Posterior cingulate gyrus (tissue), 11 donors: ENCODE measurements around the gene GNPTG.

Experiments used
- DNase-seq, 10 donors: peaks; one replicate each; pipeline versions ENCODE4 v3.0.0 to v3.0.0-alpha.2; 2020 to 2021; ENCODE audit warnings: mixed read lengths in 3 of 10
- intact Hi-C: fragments of 100-400 bp; cut with DNase I; formaldehyde crosslinking; loops from one replicate; pipeline ENCODE4 v1.15.1; 2023

The GNPTG gene

DNA sequence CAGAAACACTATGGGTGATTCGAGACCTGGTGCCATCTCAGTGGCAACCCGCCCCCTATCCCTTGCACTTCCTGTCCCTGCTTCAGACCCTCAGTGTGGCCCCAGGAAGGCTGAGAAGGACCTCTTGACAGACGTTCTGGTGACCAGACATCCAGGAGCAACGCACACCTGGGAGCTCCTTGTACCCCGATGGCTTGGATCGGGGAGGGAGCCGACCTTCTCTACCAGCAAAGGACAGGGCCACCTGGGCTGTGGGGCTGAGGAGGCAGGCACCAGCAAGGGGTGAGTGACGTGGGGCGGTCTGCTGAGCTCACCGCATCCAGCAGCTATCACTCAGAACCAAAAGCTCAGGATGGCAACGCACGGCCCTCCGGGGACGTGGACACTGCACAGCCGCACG, 35.6 kb downstream of the GNPTG start:
- no peak for DNase-seq
- intact Hi-C loops: no loop called here

GRCh38 chr16:1389762-1390161, 38.0 kb downstream of the GNPTG start:
- intact Hi-C loops: no loop called here
- DNase-seq: no peak

- no peak for DNase-seq
Measured at GRCh38 chr16:1390239-1390779, 38.6 kb downstream of the GNPTG start.

DNA sequence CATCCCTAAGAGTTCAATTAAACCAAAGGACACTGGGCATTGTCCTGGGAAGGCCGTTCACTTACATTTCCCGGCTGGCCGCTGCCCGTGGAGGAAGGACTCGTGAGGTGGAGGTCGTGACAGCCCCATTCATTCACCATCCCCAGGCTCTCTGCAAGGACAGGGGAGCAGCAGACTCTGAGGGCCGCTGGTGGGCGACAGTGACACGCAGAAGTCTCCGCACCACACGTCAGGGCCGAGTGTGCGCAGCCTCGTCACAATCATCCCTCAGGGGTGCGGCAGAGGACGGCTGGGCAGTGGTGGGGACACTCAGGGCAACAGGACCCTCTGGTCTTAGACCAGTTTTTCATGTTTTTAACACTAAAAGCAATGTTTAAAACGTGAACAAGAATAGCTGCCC, 41.1 kb downstream of the GNPTG start:
- intact Hi-C loops: no loop called here

More at GRCh38 chr16:1390239-1390779, 38.6 kb downstream of the GNPTG start:
- intact Hi-C loops: no loop called here

GRCh38 chr16:1393613-1394176, 42.0 kb downstream of the GNPTG start:
- DNase-seq: no peak
- intact Hi-C loops: no loop called here

More for the DNA sequence above, 41.1 kb downstream of the GNPTG start:
- no peak for DNase-seq

DNA sequence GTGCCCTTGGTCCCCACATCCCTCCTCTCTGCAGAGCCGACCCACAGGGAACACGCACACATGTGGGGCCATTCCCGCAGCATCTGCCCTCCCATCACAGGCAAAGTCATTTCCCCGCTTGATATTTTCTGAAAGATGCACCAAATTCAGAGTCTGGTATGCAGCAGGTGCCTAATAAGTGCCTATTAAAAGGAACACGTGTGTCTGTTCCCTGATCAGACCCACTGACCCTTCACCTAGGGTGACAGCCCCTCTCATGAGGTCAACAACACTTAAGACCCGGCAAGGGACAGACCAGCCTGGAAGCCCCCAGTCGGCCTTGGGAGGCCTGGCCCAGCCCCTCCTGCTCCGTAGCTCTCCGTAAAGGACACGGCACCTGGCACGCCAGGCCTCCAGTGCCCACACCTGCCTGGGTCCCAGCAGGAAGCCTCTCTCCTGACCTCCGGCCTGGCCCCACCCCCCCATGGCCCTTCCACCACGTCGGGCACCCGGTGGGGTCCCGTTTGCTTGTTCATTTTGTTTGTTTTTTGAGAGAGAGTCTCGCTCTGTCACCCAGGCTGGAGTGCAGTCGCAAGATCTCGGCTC, 42.7 kb downstream of the GNPTG start:
- intact Hi-C loops: no loop called here
- DNase-seq: no peak

GRCh38 chr16:1395444-1396031, 43.8 kb downstream of the GNPTG start:
- intact Hi-C loops: no loop called here
- no peak for DNase-seq

GRCh38 chr16:1397779-1398178, 46.0 kb downstream of the GNPTG start:
- no peak for DNase-seq
- intact Hi-C loops: no loop called here

DNA sequence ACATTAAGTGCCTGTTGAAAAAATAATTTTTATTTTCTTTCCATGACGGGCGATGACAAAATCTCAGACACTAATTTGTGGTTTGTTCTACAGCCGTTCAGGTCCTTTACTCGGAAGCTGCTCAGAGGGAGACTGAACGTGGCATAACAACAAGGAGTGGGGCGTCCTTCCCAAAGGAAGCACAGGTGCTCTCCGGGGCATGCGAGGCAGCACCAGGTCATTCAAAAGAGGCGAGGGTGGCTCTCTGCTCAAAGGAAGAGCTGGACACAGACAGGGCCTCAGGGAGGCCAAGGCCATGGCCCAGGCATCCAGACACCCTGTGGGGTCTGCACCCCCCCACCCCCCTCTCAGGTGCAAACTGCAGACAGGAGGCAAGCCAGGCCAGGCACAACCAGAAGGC, 46.6 kb downstream of the GNPTG start:
- DNase-seq: no peak
- intact Hi-C loops: no loop called here

- intact Hi-C loops: no loop called here
- DNase-seq: no peak
Measured at GRCh38 chr16:1398826-1399581, 47.3 kb downstream of the GNPTG start.

- DNase-seq: no peak
- intact Hi-C loops: loop anchor here (10.0 kb wide), 1 partner anchor 96 kb away; the partner anchor contains the start of gene UBE2I
Measured at GRCh38 chr16:1401061-1401757, 49.5 kb downstream of the GNPTG start.

DNA sequence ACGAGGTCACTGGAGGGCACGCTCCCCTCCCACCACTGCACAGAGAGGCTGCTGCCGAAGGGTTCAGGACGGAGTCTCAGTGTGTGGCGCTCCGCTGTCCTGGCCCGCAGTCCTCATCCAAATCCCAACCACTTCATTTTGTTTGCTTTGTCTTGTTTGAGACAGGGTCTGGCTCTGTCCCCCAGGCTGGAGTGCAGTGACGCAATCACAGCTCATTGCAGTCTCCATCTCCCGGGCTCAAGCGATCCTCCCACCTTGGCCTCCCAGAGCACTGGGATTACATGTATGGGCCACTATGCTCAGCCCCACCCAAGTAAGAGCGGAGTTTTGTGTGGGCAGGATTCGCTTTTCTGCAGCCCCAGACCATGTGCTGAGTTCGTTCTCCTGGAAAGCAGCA, 50.0 kb downstream of the GNPTG start:
- no peak for DNase-seq
- intact Hi-C loops: loop anchor here (10.0 kb wide), 1 partner anchor 97 kb away; the partner anchor contains the start of gene UBE2I

- intact Hi-C loops: loop anchor here (10.0 kb wide), 1 partner anchor 98 kb away; the partner anchor contains the start of gene UBE2I
- DNase-seq: no peak
Measured at GRCh38 chr16:1403036-1403435, 51.3 kb downstream of the GNPTG start.

DNA sequence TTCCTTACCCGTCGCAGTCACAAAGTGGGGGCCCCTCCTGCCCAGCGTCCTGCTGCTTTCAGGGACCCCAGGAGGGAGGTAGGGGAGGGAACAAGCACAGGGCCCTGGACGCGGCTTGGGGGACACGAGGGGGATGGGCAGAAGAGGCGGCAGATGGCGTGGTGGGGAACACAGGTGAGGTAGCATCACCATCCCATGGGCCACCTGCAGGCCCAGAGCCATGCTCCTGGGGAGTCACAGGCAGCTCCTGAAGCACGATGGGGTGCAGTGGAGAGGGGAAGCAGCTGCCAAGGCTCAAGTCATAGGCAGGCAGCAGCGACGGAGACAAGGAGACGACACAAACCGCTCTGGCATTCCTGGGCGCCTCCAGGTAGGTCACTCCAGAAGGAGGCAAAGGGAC, 52.0 kb downstream of the GNPTG start:
- no peak for DNase-seq
- intact Hi-C loops: loop anchor here (10.0 kb wide), 1 partner anchor 99 kb away; the partner anchor contains the start of gene UBE2I

DNA sequence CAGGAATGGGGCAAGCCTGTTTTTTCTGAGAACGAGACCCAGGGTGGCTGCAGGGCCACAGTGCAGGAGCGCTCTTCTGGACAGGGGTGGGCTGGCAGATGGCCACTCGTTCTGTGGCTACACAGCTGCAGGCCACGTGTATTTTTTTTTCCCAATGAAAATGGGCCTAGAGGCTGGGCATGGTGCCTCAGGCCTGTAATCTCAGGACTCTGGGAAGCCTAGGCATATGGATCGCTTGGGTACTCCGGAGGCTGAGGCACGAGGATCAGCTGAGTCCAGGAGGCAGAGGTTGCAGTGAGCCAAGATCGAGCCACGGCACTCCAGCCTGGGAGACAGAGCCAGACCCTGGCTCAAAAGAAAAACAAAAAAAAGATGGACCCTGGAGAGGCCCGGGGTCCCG, 56.0 kb downstream of the GNPTG start:
- no peak for DNase-seq
- intact Hi-C loops: loop anchor here (10.0 kb wide), 1 partner anchor 103 kb away; the partner anchor contains the start of gene UBE2I

GRCh38 chr16:1408171-1408837, 56.6 kb downstream of the GNPTG start:
- intact Hi-C loops: loop anchor here (10.0 kb wide), 1 partner anchor 104 kb away; the partner anchor contains the start of gene UBE2I

GRCh38 chr16:1412847-1413246, 61.1 kb downstream of the GNPTG start:
- intact Hi-C loops: no loop called here
- DNase-seq: no peak

More at GRCh38 chr16:1408171-1408837, 56.6 kb downstream of the GNPTG start:
- peak; percentile 90 to 99 (median 97) for DNase-seq
